K562 (cell line): Measurements from ENCODE around the gene MYL4. TPM values are rescaled to one million over a fixed set of nuclear protein-coding genes. Genes with fewer than 3 reads are reported as not detected.

ENCODE experiments used
- ATAC-seq: fragments of 200-7000 bp; cut with Tn5 transposase; 3 replicates; pipeline ENCODE4 v1.9.1; 2020; ENCODE audit warnings: moderate library complexity
- BruUV-seq: library from RNA; stranded (reverse); fragments of 400-500 nt; replicated peaks from 2 replicates; lab custom pipeline; 2021; lab: Mats Ljungman, UMichigan
- CTCF ChIA-PET: fragments of 300-600 bp; formaldehyde crosslinking; extraction: SDS; loops from one replicate; lab custom pipeline; 2021; ENCODE audit warnings: low intra/inter-chr PET ratio; lab: Yijun Ruan, JAX
- POLR2A ChIA-PET: fragments of 300-600, 350-650 bp; sonication (Branson Sonifier 250); formaldehyde crosslinking; extraction: SDS; loops from one replicate; lab custom pipeline; 2021; ENCODE audit warnings: antibody characterized with exemption, inconsistent platforms; lab: Yijun Ruan, JAX
- DNase-seq, 4 experiments: peaks; one replicate each; pipeline versions ENCODE4 v3.0.0 to v3.0.0-alpha.2; 2011 to 2018; ENCODE audit warnings: low spot score in 3 of 4, mixed read lengths in 3 of 4; ENCODE audit errors: extremely low read depth in 1 of 4
- FAIRE-seq: peaks from 2 replicates; lab custom pipeline; 2011; peaks lifted over from hg19 to GRCh38; lab: Jason Lieb, UNC
- H2AFZ ChIP-seq: 2 replicates; pipeline ENCODE4 v1.6.0; 2011; ENCODE audit warnings: low read depth, low read length, control low read depth, inconsistent platforms
- H3K27ac ChIP-seq: fragments of 200-600 bp; 3 replicates; pipeline ENCODE4 v1.8.0; 2011; ENCODE audit warnings: low read depth, mild to moderate bottlenecking, control low read depth, inconsistent platforms, low read length, moderate library complexity, mixed read lengths; ENCODE audit errors: extremely low read depth
- H3K27me3 ChIP-seq, 2 experiments: fragments of 300-600 bp in 1 of 2; 2 replicates in 1 of 2; 3 replicates in 1 of 2; pipeline versions ENCODE4 v1.6.0 to v1.8.0; 2011; ENCODE audit warnings: inconsistent platforms in 2 of 2, low read length in 2 of 2, mild to moderate bottlenecking in 1 of 2, mixed read lengths in 1 of 2, moderate library complexity in 1 of 2; ENCODE audit not compliant: control insufficient read depth in 2 of 2, insufficient read depth in 2 of 2
- H3K36me3 ChIP-seq: fragments of 300-600 bp; 3 replicates; pipeline ENCODE4 v1.8.0; 2011; ENCODE audit warnings: mild to moderate bottlenecking, low read length, inconsistent platforms; ENCODE audit not compliant: control insufficient read depth, insufficient read depth
- H3K4me1 ChIP-seq, 2 experiments: fragments of 200-600 bp in 1 of 2; replicated peaks in 1 of 2; 2 replicates in 1 of 2; 3 replicates in 1 of 2; pipeline versions ENCODE4 v1.5.1 to v1.8.0; 2011; ENCODE audit warnings: inconsistent platforms in 2 of 2, low read length in 2 of 2, mild to moderate bottlenecking in 1 of 2, mixed read lengths in 1 of 2, moderate library complexity in 1 of 2; ENCODE audit not compliant: control insufficient read depth in 2 of 2, insufficient read depth in 2 of 2
- H3K4me2 ChIP-seq: 2 replicates; pipeline ENCODE4 v1.6.1; 2011; ENCODE audit warnings: low read length, control low read depth, inconsistent platforms, mixed read lengths; ENCODE audit not compliant: insufficient read depth
- H3K4me3 ChIP-seq: fragments of 200-600 bp; sonication (generic), shearing (Covaris generic); 2 replicates; pipeline ENCODE4 v1.5.1; 2016; ENCODE audit warnings: control low read depth, inconsistent platforms
- H3K79me2 ChIP-seq: fragments of 200-600 bp; 3 replicates; pipeline ENCODE4 v1.8.0; 2011; ENCODE audit warnings: low read length, inconsistent platforms; ENCODE audit not compliant: control insufficient read depth, insufficient read depth
- H3K9ac ChIP-seq, 2 experiments: 2 replicates each; pipeline versions ENCODE4 v1.6.0 to v1.6.1; 2011; ENCODE audit warnings: low read depth in 2 of 2, low read length in 2 of 2, control low read depth in 1 of 2, inconsistent platforms in 1 of 2, mild to moderate bottlenecking in 1 of 2, mixed read lengths in 1 of 2; ENCODE audit not compliant: insufficient read depth in 1 of 2
- H3K9me1 ChIP-seq: one replicate; pipeline ENCODE4 v1.6.0; 2011; ENCODE audit warnings: inconsistent platforms, mild to moderate bottlenecking, low read length, moderate library complexity; ENCODE audit not compliant: control insufficient read depth, insufficient read depth
- H3K9me3 ChIP-seq: replicated peaks from 2 replicates; pipeline ENCODE4 v1.5.1; 2011; ENCODE audit warnings: low read depth, low read length, inconsistent platforms; ENCODE audit not compliant: control insufficient read depth, insufficient read depth
- H4K20me1 ChIP-seq: replicated peaks from 2 replicates; pipeline ENCODE4 v1.6.1; 2011; ENCODE audit warnings: low read length, inconsistent platforms, mixed read lengths; ENCODE audit not compliant: control insufficient read depth, insufficient read depth
- ASH1L ChIP-seq: fragments of 450-650 bp; IDR thresholded peaks from 2 replicates; pipeline ENCODE4 v1.6.1; 2018; ENCODE audit warnings: borderline replicate concordance, mild to moderate bottlenecking, low read depth; ENCODE audit not compliant: partially characterized antibody
- C11orf30 ChIP-seq: fragments of 450-650 bp; IDR thresholded peaks from 2 replicates; pipeline ENCODE4 v1.6.1; 2016; ENCODE audit warnings: low read depth, mild to moderate bottlenecking
- CAMTA2 ChIP-seq: fragments of 250-450 bp; sonication (Bioruptor Pico); conservative IDR thresholded peaks from 2 replicates; pipeline ENCODE4 v1.5.1; 2022
- CTBP1 ChIP-seq: fragments of 450-650 bp; IDR thresholded peaks from 2 replicates; pipeline ENCODE4 v1.6.1; 2016; ENCODE audit warnings: borderline replicate concordance
- DMBX1 ChIP-seq: fragments of 250-450 bp; sonication (Bioruptor Pico); IDR thresholded peaks from 2 replicates; pipeline ENCODE4 v1.8.0; 2022; ENCODE audit warnings: inconsistent platforms, mild to moderate bottlenecking, moderate library complexity, borderline replicate concordance
- EP300 ChIP-seq: IDR thresholded peaks from 2 replicates; pipeline ENCODE4 v1.6.1; 2012; ENCODE audit warnings: low read length, improper control_type of control experiment
- EP400 ChIP-seq: fragments of 450-650 bp; IDR thresholded peaks from 2 replicates; pipeline ENCODE4 v1.6.1; 2017; ENCODE audit warnings: antibody characterized with exemption, mild to moderate bottlenecking, moderate library complexity
- HDAC1 ChIP-seq, 2 experiments: fragments of 450-650 bp; IDR thresholded peaks; 2 replicates each; pipeline ENCODE4 v1.6.1; 2016 to 2017; ENCODE audit warnings: inconsistent platforms in 1 of 2, mild to moderate bottlenecking in 1 of 2, moderate library complexity in 1 of 2
- MYC ChIP-seq, 2 experiments: fragments of 250-450 bp in 1 of 2; sonication (Bioruptor Pico) in 1 of 2; IDR thresholded peaks; 2 replicates each; pipeline versions ENCODE4 v1.5.1 to v1.6.1; 2012 to 2021; ENCODE audit warnings: low read depth in 2 of 2, borderline replicate concordance in 1 of 2, improper control_type of control experiment in 1 of 2, low read length in 1 of 2, mild to moderate bottlenecking in 1 of 2, moderate library complexity in 1 of 2
- POLR2AphosphoS5 ChIP-seq: IDR thresholded peaks from 2 replicates; pipeline ENCODE4 v1.6.1; 2011; ENCODE audit warnings: mild to moderate bottlenecking, low read depth, low read length, moderate library complexity; ENCODE audit not compliant: control insufficient read depth, insufficient read depth
- SMAD4 ChIP-seq: fragments of 250-450 bp; sonication (Bioruptor Pico); conservative IDR thresholded peaks from 2 replicates; pipeline ENCODE4 v1.8.0; 2021; ENCODE audit warnings: inconsistent platforms, mild to moderate bottlenecking, moderate library complexity
- SMARCA4 ChIP-seq: fragments of 450-650 bp; IDR thresholded peaks from 2 replicates; pipeline ENCODE4 v1.6.1; 2016
- STAT5A ChIP-seq: IDR thresholded peaks from 2 replicates; pipeline ENCODE4 v1.6.1; 2012; ENCODE audit warnings: low read length, inconsistent platforms, borderline replicate concordance
- TEAD2 ChIP-seq: fragments of 450-650 bp; IDR thresholded peaks from 2 replicates; pipeline ENCODE4 v1.6.1; 2016; ENCODE audit warnings: missing genetic modification characterization, control low read depth, missing compliant biosample characterization
- TRIM24 ChIP-seq, 2 experiments: fragments of 450-650 bp; IDR thresholded peaks; 2 replicates each; pipeline ENCODE4 v1.6.1; 2016
- ZNF586 ChIP-seq: fragments of 450-650 bp; formaldehyde crosslinking; conservative IDR thresholded peaks from 2 replicates; pipeline ENCODE4 v1.4.0; 2020; ENCODE audit warnings: mild to moderate bottlenecking, moderate library complexity
- WGBS: fragments of 100-300 bp; shearing (Covaris generic); methylation state at CpG from one replicate; pipeline ENCODE4 v1.1.6; 2016; ENCODE audit warnings: low coverage, mixed read lengths; ENCODE audit not compliant: insufficient coverage; ENCODE audit errors: missing lambda C conversion rate; 5-methylcytosine and 5-hydroxymethylcytosine counted together
- in situ Hi-C: fragments of 300-500 bp; cut with MboI; formaldehyde crosslinking; loops from 4 replicates; pipeline ENCODE4 v1.15.0; 2018; ENCODE audit warnings: inconsistent platforms, mixed read lengths
- intact Hi-C: fragments of 100-400 bp; cut with micrococcal nuclease; formaldehyde crosslinking; loops from 2 replicates; pipeline ENCODE4 v1.14.2; 2022
- polyA plus RNA-seq, 8 experiments: library from polyadenylated mRNA; depleted of rRNA in 4 of 8; stranded (reverse) in 5 of 8; unstranded in 3 of 8; fragments of >200 nt; fragmentation: Nextera tagmentation in 2 of 8; fragmentation: Illumina TruSeq in 1 of 8; extraction: Ambion mirVana in 2 of 8; extraction: Trizol in 1 of 8; gene quantifications; 2 replicates each; pipeline versions ENCODE4 v1.2.1 to v1.2.3, GENCODE V29; 2011 to 2014; ENCODE audit warnings: inconsistent platforms in 1 of 8, missing spikeins in 1 of 8
- total RNA-seq, 7 experiments: library from RNA; depleted of rRNA in 6 of 7; stranded (reverse); fragments of >200 nt in 6 of 7; fragmentation: Illumina TruSeq in 2 of 7; extraction: Trizol in 2 of 7; gene quantifications; 2 replicates each; pipeline versions ENCODE4 v1.2.1 to v1.2.3, GENCODE V29; 2011 to 2021; ENCODE audit warnings: low replicate concordance in 1 of 7
- TF ChIP-seq, protein P1 (sequence below): fragments of 250-450 bp; sonication (Bioruptor Pico); IDR thresholded peaks from 2 replicates; pipeline ENCODE4 v1.5.0; 2020; ENCODE audit warnings: mild to moderate bottlenecking, borderline replicate concordance
- TF ChIP-seq, protein P2 (sequence below): fragments of 450-650 bp; IDR thresholded peaks from 2 replicates; pipeline ENCODE4 v1.6.1; 2016
- TF ChIP-seq, protein P3 (sequence below): fragments of 200-800 bp; sonication (Bioruptor generic); IDR thresholded peaks from 2 replicates; pipeline ENCODE4 v1.6.1; 2017; ENCODE audit warnings: missing genetic modification characterization, missing compliant biosample characterization

MYL4 gene
- total and polyA plus RNA-seq, 9 of the 15 experiments (the other 6 are each of a cell fraction or from before 2014, with no cell fraction given), result 117 to 423 (median 221) TPM

DNA sequence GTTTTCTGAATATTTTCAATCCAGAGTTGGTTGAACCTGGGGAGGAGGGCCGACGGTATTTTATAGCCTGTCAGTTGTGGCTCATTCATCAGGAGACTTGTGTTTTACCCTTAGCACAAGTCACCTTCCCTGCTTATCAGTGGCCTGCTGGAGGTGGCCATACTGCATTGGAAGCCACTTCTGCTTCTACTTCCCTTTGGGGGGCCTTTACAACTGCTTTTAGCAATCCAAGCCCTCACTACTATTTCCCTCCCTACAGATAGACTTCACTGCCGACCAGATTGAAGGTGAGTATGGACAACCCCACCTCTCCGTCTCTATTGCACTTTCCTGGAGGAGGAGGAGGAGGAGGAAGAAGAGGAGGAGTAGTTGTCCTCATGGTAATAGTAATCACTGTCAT, 4.4 kb downstream of the MYL4 start:
- peak overlapping the region; percentile 32; the same call in 2 of the 3 replicates for H3K27ac ChIP-seq
- no peaks in the 10 kb centered on the region for H3K27me3 ChIP-seq
- ChIA-PET CTCF (no interaction called here), POLR2A (interaction anchor here (1.0 kb wide), 1 partner anchor 11 kb away, joined by 5 read pairs; no protein-coding TSS in a partner anchor)
- BruUV-seq, result no TSS peak
- H3K4me3 ChIP-seq, result no peak overlapping the region
- H3K4me1 ChIP-seq, result peaks cover 18 to 39% of the 10 kb centered on the region in 2 experiments; a peak in 4 of 5 replicates
- FAIRE-seq (peak; percentile 78), ATAC-seq (peak; percentile 63), DNase-seq (peak; percentile 44 to 82 (median 65))
- intact Hi-C loops (loop anchor here (5.0 kb wide), 1 partner anchor 36 kb away; no protein-coding TSS in a partner anchor), in situ Hi-C loops (no loop called here)
- no peaks in the 10 kb centered on the region for H3K9me1 ChIP-seq
- no peaks in the 10 kb centered on the region for H3K9me3 ChIP-seq
- H4K20me1 ChIP-seq, result no peaks in the 10 kb centered on the region
- no peak overlapping the region for H2AFZ ChIP-seq
- peak overlapping the region; percentile 3 for H3K4me2 ChIP-seq
- H3K79me2 ChIP-seq, result peaks cover 54% of the 10 kb centered on the region
- peaks cover 31% of the 10 kb centered on the region for H3K36me3 ChIP-seq
- H3K9ac ChIP-seq, result no peak overlapping the region
- 5% methylated on average over 4 of the region's 4 CpGs for WGBS
- TF ChIP-seq C11orf30 (no peak), CAMTA2 (CRISPR knock-in tag) (no peak), CTBP1 (peak; percentile 65; the same call in 1 of the 2 replicates), STAT5A (peak; percentile 20; the same call in 1 of the 2 replicates), EP300 (peak; percentile 42; the same call in 1 of the 2 replicates), HDAC1 (IDR thresholded peaks at IDR 0.05) (0 out of 4 replicates have a peak, but pooled peaks of 1 of the 2 experiments have one; percentile 32), MYC (IDR thresholded peaks at IDR 0.05; ENCODE audit: low read depth, low read length) (0 out of 2 replicates have a peak, but pooled peaks have one; percentile 26), MYC (CRISPR knock-in tag; IDR thresholded peaks at IDR 0.05; ENCODE audit: borderline replicate concordance, low read depth) (no peak), TRIM24 (IDR thresholded peaks at IDR 0.05) (no peak), SMARCA4 (peak; percentile 62; the same call in 1 of the 2 replicates), TEAD2 (tag) (no peak), DMBX1 (CRISPR knock-in tag) (peak; percentile 28; the same call in 1 of the 2 replicates), SMAD4 (no peak), EP400 (peak; percentile 24; the same call in 1 of the 2 replicates), ZNF586 (CRISPR knock-in tag) (no peak), ASH1L (no peak), POLR2AphosphoS5 (peak; percentile 37; the same call in 1 of the 2 replicates)
- TF ChIP-seq, protein P1, sequence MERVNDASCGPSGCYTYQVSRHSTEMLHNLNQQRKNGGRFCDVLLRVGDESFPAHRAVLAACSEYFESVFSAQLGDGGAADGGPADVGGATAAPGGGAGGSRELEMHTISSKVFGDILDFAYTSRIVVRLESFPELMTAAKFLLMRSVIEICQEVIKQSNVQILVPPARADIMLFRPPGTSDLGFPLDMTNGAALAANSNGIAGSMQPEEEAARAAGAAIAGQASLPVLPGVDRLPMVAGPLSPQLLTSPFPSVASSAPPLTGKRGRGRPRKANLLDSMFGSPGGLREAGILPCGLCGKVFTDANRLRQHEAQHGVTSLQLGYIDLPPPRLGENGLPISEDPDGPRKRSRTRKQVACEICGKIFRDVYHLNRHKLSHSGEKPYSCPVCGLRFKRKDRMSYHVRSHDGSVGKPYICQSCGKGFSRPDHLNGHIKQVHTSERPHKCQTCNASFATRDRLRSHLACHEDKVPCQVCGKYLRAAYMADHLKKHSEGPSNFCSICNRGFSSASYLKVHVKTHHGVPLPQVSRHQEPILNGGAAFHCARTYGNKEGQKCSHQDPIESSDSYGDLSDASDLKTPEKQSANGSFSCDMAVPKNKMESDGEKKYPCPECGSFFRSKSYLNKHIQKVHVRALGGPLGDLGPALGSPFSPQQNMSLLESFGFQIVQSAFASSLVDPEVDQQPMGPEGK (CRISPR knock-in tag), result no peak
- TF ChIP-seq, protein P2, sequence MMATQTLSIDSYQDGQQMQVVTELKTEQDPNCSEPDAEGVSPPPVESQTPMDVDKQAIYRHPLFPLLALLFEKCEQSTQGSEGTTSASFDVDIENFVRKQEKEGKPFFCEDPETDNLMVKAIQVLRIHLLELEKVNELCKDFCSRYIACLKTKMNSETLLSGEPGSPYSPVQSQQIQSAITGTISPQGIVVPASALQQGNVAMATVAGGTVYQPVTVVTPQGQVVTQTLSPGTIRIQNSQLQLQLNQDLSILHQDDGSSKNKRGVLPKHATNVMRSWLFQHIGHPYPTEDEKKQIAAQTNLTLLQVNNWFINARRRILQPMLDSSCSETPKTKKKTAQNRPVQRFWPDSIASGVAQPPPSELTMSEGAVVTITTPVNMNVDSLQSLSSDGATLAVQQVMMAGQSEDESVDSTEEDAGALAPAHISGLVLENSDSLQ, result peak; percentile 91
- TF ChIP-seq, protein P3, sequence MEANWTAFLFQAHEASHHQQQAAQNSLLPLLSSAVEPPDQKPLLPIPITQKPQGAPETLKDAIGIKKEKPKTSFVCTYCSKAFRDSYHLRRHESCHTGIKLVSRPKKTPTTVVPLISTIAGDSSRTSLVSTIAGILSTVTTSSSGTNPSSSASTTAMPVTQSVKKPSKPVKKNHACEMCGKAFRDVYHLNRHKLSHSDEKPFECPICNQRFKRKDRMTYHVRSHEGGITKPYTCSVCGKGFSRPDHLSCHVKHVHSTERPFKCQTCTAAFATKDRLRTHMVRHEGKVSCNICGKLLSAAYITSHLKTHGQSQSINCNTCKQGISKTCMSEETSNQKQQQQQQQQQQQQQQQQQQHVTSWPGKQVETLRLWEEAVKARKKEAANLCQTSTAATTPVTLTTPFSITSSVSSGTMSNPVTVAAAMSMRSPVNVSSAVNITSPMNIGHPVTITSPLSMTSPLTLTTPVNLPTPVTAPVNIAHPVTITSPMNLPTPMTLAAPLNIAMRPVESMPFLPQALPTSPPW (CRISPR knock-in tag), result no peak
